Measurements from ENCODE around the gene ZCCHC13. TPM values are rescaled to one million over a fixed set of nuclear protein-coding genes. Genes with fewer than 3 reads are reported as not detected.
"Not testable (repeated sequence)": the region's sequence is repeated elsewhere in the genome, so short reads cannot be mapped to it uniquely, and the experiment has no call there.

The ZCCHC13 gene
- total RNA-seq (2014; rRNA removed; shearing (Covaris generic)) = not detected in 2 replicates

- DNase-seq (ENCODE audit: low read depth in 1 of 2, low spot score in 2 of 2) = no peak
- Histone ChIP-seq H3K9me3 (replicated peaks) (no peaks in the 10 kb centered on the region), H3K27ac (no peak within 1 kb of the TSS), H3K36me3 (no peaks in the 10 kb centered on the region), H3K4me3 (no peak within 1 kb of the TSS), H3K4me1 (replicated peaks) (no peaks in the 10 kb centered on the region), H3K27me3 (replicated peaks) (no peaks in the 10 kb centered on the region)
These were observed at the start of gene ZCCHC13 for GRCh38 chrX:74304016-74304415. ZCCHC13 (plus strand) TSS chrX:74304180; CDS start chrX:74304267, 87 bp downstream.

GRCh38 chrX:74258111-74258510 lies 45.9 kb upstream of the ZCCHC13 start:
- Histone ChIP-seq H3K4me1 (replicated peaks) (peaks cover 10% of the 10 kb centered on the region), H3K36me3 (peaks cover 30% of the 10 kb centered on the region)
- not testable (repeated sequence) for H3K27ac ChIP-seq; H3K9me3 ChIP-seq (replicated peaks); DNase-seq (ENCODE audit: low read depth in 1 of 2, low spot score in 2 of 2); H3K4me3 ChIP-seq; H3K27me3 ChIP-seq (replicated peaks)

GRCh38 chrX:74259885-74260491 lies 44.0 kb upstream of the ZCCHC13 start:
- no peaks in the 10 kb centered on the region for H3K27me3 ChIP-seq (replicated peaks)
- no peak overlapping the region for H3K4me3 ChIP-seq
- H3K9me3 ChIP-seq (replicated peaks) = no peaks in the 10 kb centered on the region
- no peak for DNase-seq (ENCODE audit: low read depth in 1 of 2, low spot score in 2 of 2)
- no peak overlapping the region for H3K27ac ChIP-seq
- H3K4me1 ChIP-seq (replicated peaks) = peaks cover 21% of the 10 kb centered on the region
- H3K36me3 ChIP-seq = peaks cover 22% of the 10 kb centered on the region

GRCh38 chrX:74262452-74263209 lies 41.3 kb upstream of the ZCCHC13 start:
- peak; percentile 61 to 67 for DNase-seq (ENCODE audit: low read depth in 1 of 2, low spot score in 2 of 2)
- Histone ChIP-seq H3K4me3 (no peak overlapping the region), H3K9me3 (replicated peaks) (no peaks in the 10 kb centered on the region), H3K36me3 (peaks cover 22% of the 10 kb centered on the region), H3K4me1 (replicated peaks) (peaks cover 21% of the 10 kb centered on the region), H3K27me3 (replicated peaks) (no peaks in the 10 kb centered on the region), H3K27ac (peak overlapping the region; percentile 57)

- no peaks in the 10 kb centered on the region for H3K27me3 ChIP-seq (replicated peaks)
- H3K9me3 ChIP-seq (replicated peaks) = no peaks in the 10 kb centered on the region
These were observed 33.6 kb upstream of the ZCCHC13 start for GRCh38 chrX:74270393-74270792.

GRCh38 chrX:74272230-74272629 lies 31.8 kb upstream of the ZCCHC13 start:
- Histone ChIP-seq H3K4me3 (no peak overlapping the region), H3K9me3 (replicated peaks) (no peaks in the 10 kb centered on the region), H3K27ac (no peak overlapping the region), H3K4me1 (replicated peaks) (no peaks in the 10 kb centered on the region), H3K27me3 (replicated peaks) (no peaks in the 10 kb centered on the region), H3K36me3 (peaks cover 33% of the 10 kb centered on the region)
- no peak for DNase-seq (ENCODE audit: low read depth in 1 of 2, low spot score in 2 of 2)

More at GRCh38 chrX:74270393-74270792, 33.6 kb upstream of the ZCCHC13 start:
- no peak for DNase-seq (ENCODE audit: low read depth in 1 of 2, low spot score in 2 of 2)
- peaks cover 26% of the 10 kb centered on the region for H3K36me3 ChIP-seq
- no peak overlapping the region for H3K4me3 ChIP-seq
- H3K27ac ChIP-seq = no peak overlapping the region
- no peaks in the 10 kb centered on the region for H3K4me1 ChIP-seq (replicated peaks)

- no peak overlapping the region for H3K4me3 ChIP-seq
These were observed 29.5 kb upstream of the ZCCHC13 start for GRCh38 chrX:74274516-74274915.

GRCh38 chrX:74277320-74277719 lies 26.7 kb upstream of the ZCCHC13 start:
- Histone ChIP-seq H3K4me1 (replicated peaks) (no peaks in the 10 kb centered on the region), H3K27me3 (replicated peaks) (no peaks in the 10 kb centered on the region), H3K36me3 (peaks cover 58% of the 10 kb centered on the region), H3K4me3 (no peak overlapping the region), H3K9me3 (replicated peaks) (no peaks in the 10 kb centered on the region), H3K27ac (no peak overlapping the region)
- DNase-seq (ENCODE audit: low read depth in 1 of 2, low spot score in 2 of 2) = no peak

More at GRCh38 chrX:74274516-74274915, 29.5 kb upstream of the ZCCHC13 start:
- H3K9me3 ChIP-seq (replicated peaks) = no peaks in the 10 kb centered on the region
- no peaks in the 10 kb centered on the region for H3K27me3 ChIP-seq (replicated peaks)
- no peaks in the 10 kb centered on the region for H3K4me1 ChIP-seq (replicated peaks)
- no peak for DNase-seq (ENCODE audit: low read depth in 1 of 2, low spot score in 2 of 2)
- H3K36me3 ChIP-seq = peaks cover 43% of the 10 kb centered on the region
- H3K27ac ChIP-seq = no peak overlapping the region

- H3K27ac ChIP-seq = no peak overlapping the region
- H3K4me1 ChIP-seq (replicated peaks) = no peaks in the 10 kb centered on the region
- peaks cover 59% of the 10 kb centered on the region for H3K36me3 ChIP-seq
- H3K27me3 ChIP-seq (replicated peaks) = no peaks in the 10 kb centered on the region
- no peak for DNase-seq (ENCODE audit: low read depth in 1 of 2, low spot score in 2 of 2)
- H3K9me3 ChIP-seq (replicated peaks) = no peaks in the 10 kb centered on the region
- no peak overlapping the region for H3K4me3 ChIP-seq
These were observed 26.1 kb upstream of the ZCCHC13 start for GRCh38 chrX:74277846-74278245.

- no peak overlapping the region for H3K27ac ChIP-seq
- no peak overlapping the region for H3K4me3 ChIP-seq
- H3K27me3 ChIP-seq (replicated peaks) = no peaks in the 10 kb centered on the region
- no peaks in the 10 kb centered on the region for H3K4me1 ChIP-seq (replicated peaks)
- no peaks in the 10 kb centered on the region for H3K9me3 ChIP-seq (replicated peaks)
- peaks cover 62% of the 10 kb centered on the region for H3K36me3 ChIP-seq
- DNase-seq (ENCODE audit: low read depth in 1 of 2, low spot score in 2 of 2) = no peak
These were observed 23.2 kb upstream of the ZCCHC13 start for GRCh38 chrX:74280759-74281158.

GRCh38 chrX:74284391-74284952 lies 19.5 kb upstream of the ZCCHC13 start:
- Histone ChIP-seq H3K4me1 (replicated peaks) (no peaks in the 10 kb centered on the region), H3K36me3 (peaks cover 76% of the 10 kb centered on the region), H3K9me3 (replicated peaks) (no peaks in the 10 kb centered on the region), H3K4me3 (no peak overlapping the region), H3K27me3 (replicated peaks) (no peaks in the 10 kb centered on the region), H3K27ac (no peak overlapping the region)
- DNase-seq (ENCODE audit: low read depth in 1 of 2, low spot score in 2 of 2) = no peak

GRCh38 chrX:74286950-74287740 lies 16.8 kb upstream of the ZCCHC13 start:
- Histone ChIP-seq H3K27ac (no peak overlapping the region), H3K27me3 (replicated peaks) (no peaks in the 10 kb centered on the region), H3K4me3 (no peak overlapping the region), H3K9me3 (replicated peaks) (no peaks in the 10 kb centered on the region), H3K4me1 (replicated peaks) (no peaks in the 10 kb centered on the region), H3K36me3 (peaks cover 72% of the 10 kb centered on the region)
- DNase-seq (ENCODE audit: low read depth in 1 of 2, low spot score in 2 of 2) = peak in 1 of 2 experiments; percentile 36

- DNase-seq (ENCODE audit: low read depth in 1 of 2, low spot score in 2 of 2) = no peak
- Histone ChIP-seq H3K27ac (peak overlapping the region; percentile 83), H3K9me3 (replicated peaks) (no peaks in the 10 kb centered on the region)
These were observed 12.4 kb upstream of the ZCCHC13 start for GRCh38 chrX:74291577-74291963.

More at GRCh38 chrX:74291577-74291963, 12.4 kb upstream of the ZCCHC13 start:
- H3K27me3 ChIP-seq (replicated peaks) = no peaks in the 10 kb centered on the region
- H3K4me3 ChIP-seq = peak overlapping the region; percentile 50
- H3K36me3 ChIP-seq = peaks cover 45% of the 10 kb centered on the region
- H3K4me1 ChIP-seq (replicated peaks) = no peaks in the 10 kb centered on the region

All from SJSA1 (cell line).